Measurements from ENCODE around the gene TMEM178A. TPM values are rescaled to one million over a fixed set of nuclear protein-coding genes. Genes with fewer than 3 reads are reported as not detected.

Gene TMEM178A
- total and polyA plus RNA-seq, 2 of the 8 experiments (the other 6 are each of a cell fraction or from before 2014, with no cell fraction given) = 11.2 to 14.9 TPM

GRCh38 chr2:39647104-39647765 is 18.5 kb upstream of the TMEM178A start:
- H2BK20ac ChIP-seq (ENCODE audit: low read length) = no peak overlapping the region
- H3K27ac ChIP-seq (ENCODE audit: low read depth, low read length) = no peak overlapping the region
- H2BK15ac ChIP-seq (ENCODE audit: low read length) = no peak overlapping the region
- H3K36me3 ChIP-seq (ENCODE audit: control insufficient read depth in 2 of 4, insufficient read depth in 4 of 4, low read length in 3 of 4) = no peaks in the 10 kb centered on the region
- no peak overlapping the region for H2AFZ ChIP-seq (ENCODE audit: low read length)
- no peaks in the 10 kb centered on the region for H3K79me2 ChIP-seq (ENCODE audit: control insufficient read depth in 1 of 2, insufficient read depth in 2 of 2, low read length in 2 of 2)
- H3K23me2 ChIP-seq (ENCODE audit: low read depth, low read length) = no peaks in the 10 kb centered on the region
- H3K4ac ChIP-seq (replicated peaks; ENCODE audit: insufficient read length, low read depth, low read length) = no peak overlapping the region
- no peak overlapping the region for H3K9ac ChIP-seq (replicated peaks in 1 of 4; ENCODE audit: extremely low read depth in 1 of 4, low read depth in 3 of 4, low read length in 3 of 4)
- no peak overlapping the region for H2AK5ac ChIP-seq (ENCODE audit: low read depth, low read length)
- no peak overlapping the region for H2BK12ac ChIP-seq (ENCODE audit: low read depth, low read length)
- no peak overlapping the region for H3K4me3 ChIP-seq (ENCODE audit: extremely low read depth in 1 of 4, insufficient read depth in 2 of 4, low read depth in 3 of 4, low read length in 4 of 4)
- no peak overlapping the region for H2BK5ac ChIP-seq (ENCODE audit: low read depth, low read length)
- no peaks in the 10 kb centered on the region for H3K27me3 ChIP-seq (replicated peaks in 1 of 4; ENCODE audit: control insufficient read depth in 3 of 4, extremely low read depth in 1 of 4, insufficient read depth in 3 of 4, low read length in 3 of 4)
- no peak overlapping the region for H3K23ac ChIP-seq (ENCODE audit: insufficient read length)
- no peak overlapping the region for H3K56ac ChIP-seq (replicated peaks; ENCODE audit: insufficient read length, low read depth, low read length)
- H4K8ac ChIP-seq (ENCODE audit: extremely low read depth, insufficient read depth, low read length) = no peak overlapping the region
- H3K4me1 ChIP-seq (replicated peaks in 1 of 4; ENCODE audit: control insufficient read depth in 3 of 4, insufficient read depth in 4 of 4, low read length in 3 of 4) = peaks cover 0 to 9% (median 5%) of the 10 kb centered on the region in 4 experiments; a peak in 3 of 7 replicates
- H2BK120ac ChIP-seq (replicated peaks; ENCODE audit: low read depth, low read length) = no peak overlapping the region
- no peaks in the 10 kb centered on the region for H4K20me1 ChIP-seq (replicated peaks in 1 of 2; ENCODE audit: control insufficient read depth in 1 of 2, insufficient read depth in 2 of 2, low read length in 2 of 2)
- H4K91ac ChIP-seq (replicated peaks; ENCODE audit: insufficient read length, low read length) = no peak overlapping the region
- H3K14ac ChIP-seq (ENCODE audit: insufficient read length) = no peak overlapping the region
- FAIRE-seq (peak; percentile 62), DNase-seq (ENCODE audit: low read depth in 1 of 2, low spot score in 2 of 2) (no peak)
- POLR2A ChIA-PET (ENCODE audit: partially characterized antibody) = no interaction called here
- no peaks in the 10 kb centered on the region for H3K9me3 ChIP-seq (ENCODE audit: insufficient read depth in 2 of 2, low read depth in 1 of 2, low read length in 1 of 2)
- H4K5ac ChIP-seq (ENCODE audit: insufficient read length, low read depth, low read length) = no peak overlapping the region
- CTCF ChIA-PET (ENCODE audit: partially characterized antibody) = no interaction called here
- no peaks in the 10 kb centered on the region for H3K79me1 ChIP-seq (ENCODE audit: low read depth, low read length)
- H3K4me2 ChIP-seq (ENCODE audit: insufficient read depth in 1 of 2, low read depth in 2 of 2, low read length in 2 of 2) = no peak overlapping the region
- whole genome bisulfite sequencing, 2 experiments (ENCODE audit: extremely low coverage in 1 of 2, insufficient coverage in 1 of 2, insufficient read length in 1 of 2, insufficient replicate concordance in 2 of 2, low coverage in 1 of 2, low lambda C conversion rate in 2 of 2, missing lambda C conversion rate in 1 of 2) = 85% methylated on average over 3 of the region's 3 CpGs; no CpG with 5 or more reads in 1 of the 2 experiments
- no peak overlapping the region for H3K18ac ChIP-seq (ENCODE audit: extremely low read depth, low read length)
- TF ChIP-seq, protein P1, sequence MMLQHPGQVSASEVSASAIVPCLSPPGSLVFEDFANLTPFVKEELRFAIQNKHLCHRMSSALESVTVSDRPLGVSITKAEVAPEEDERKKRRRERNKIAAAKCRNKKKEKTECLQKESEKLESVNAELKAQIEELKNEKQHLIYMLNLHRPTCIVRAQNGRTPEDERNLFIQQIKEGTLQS (IDR thresholded peaks at IDR 0.05; ENCODE audit: insufficient read depth, low read depth, low read length) = no peak
- TF ChIP-seq, protein P2, sequence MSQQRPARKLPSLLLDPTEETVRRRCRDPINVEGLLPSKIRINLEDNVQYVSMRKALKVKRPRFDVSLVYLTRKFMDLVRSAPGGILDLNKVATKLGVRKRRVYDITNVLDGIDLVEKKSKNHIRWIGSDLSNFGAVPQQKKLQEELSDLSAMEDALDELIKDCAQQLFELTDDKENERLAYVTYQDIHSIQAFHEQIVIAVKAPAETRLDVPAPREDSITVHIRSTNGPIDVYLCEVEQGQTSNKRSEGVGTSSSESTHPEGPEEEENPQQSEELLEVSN (IDR thresholded peaks at IDR 0.05) = no peak
- no peak for TF ChIP-seq JUND (IDR thresholded peaks at IDR 0.05; ENCODE audit: low read length)
- no peak for TF ChIP-seq RNF2 (IDR thresholded peaks at IDR 0.05; ENCODE audit: borderline replicate concordance, low read depth, low read length, missing control alignments, poor library complexity, severe bottlenecking)
- no peak for TF ChIP-seq YY1 (IDR thresholded peaks at IDR 0.05; ENCODE audit: low read depth, low read length)
- no peak for TF ChIP-seq SIN3A (conservative IDR thresholded peaks at IDR 0.05 in 1 of 2, IDR thresholded peaks at IDR 0.05 in 1 of 2; ENCODE audit: low read depth in 1 of 2, low read length in 2 of 2)
- TF ChIP-seq CHD2 (IDR thresholded peaks at IDR 0.05; ENCODE audit: low read length) = no peak
- no peak for TF ChIP-seq MAFK (IDR thresholded peaks at IDR 0.05; ENCODE audit: low read depth, low read length)
- TF ChIP-seq, protein P3, sequence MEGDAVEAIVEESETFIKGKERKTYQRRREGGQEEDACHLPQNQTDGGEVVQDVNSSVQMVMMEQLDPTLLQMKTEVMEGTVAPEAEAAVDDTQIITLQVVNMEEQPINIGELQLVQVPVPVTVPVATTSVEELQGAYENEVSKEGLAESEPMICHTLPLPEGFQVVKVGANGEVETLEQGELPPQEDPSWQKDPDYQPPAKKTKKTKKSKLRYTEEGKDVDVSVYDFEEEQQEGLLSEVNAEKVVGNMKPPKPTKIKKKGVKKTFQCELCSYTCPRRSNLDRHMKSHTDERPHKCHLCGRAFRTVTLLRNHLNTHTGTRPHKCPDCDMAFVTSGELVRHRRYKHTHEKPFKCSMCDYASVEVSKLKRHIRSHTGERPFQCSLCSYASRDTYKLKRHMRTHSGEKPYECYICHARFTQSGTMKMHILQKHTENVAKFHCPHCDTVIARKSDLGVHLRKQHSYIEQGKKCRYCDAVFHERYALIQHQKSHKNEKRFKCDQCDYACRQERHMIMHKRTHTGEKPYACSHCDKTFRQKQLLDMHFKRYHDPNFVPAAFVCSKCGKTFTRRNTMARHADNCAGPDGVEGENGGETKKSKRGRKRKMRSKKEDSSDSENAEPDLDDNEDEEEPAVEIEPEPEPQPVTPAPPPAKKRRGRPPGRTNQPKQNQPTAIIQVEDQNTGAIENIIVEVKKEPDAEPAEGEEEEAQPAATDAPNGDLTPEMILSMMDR (IDR thresholded peaks at IDR 0.05; ENCODE audit: control extremely low read depth in 1 of 3, insufficient read depth in 1 of 3, low read depth in 1 of 3, low read length in 3 of 3) = no peak

All from H1 (cell line).